H1 (cell line): ENCODE data around the gene AKAP7. TPM values are rescaled to one million over a fixed set of nuclear protein-coding genes. Genes with fewer than 3 reads are reported as not detected.

ENCODE experiments used
- CTCF ChIA-PET: fragments of 300-600 bp; sonication (Branson Sonifier 250); formaldehyde crosslinking; loops from one replicate; lab custom pipeline; 2021; ENCODE audit not compliant: partially characterized antibody; lab: Charles Lee
- POLR2A ChIA-PET: fragments of 300-600 bp; sonication (Branson Sonifier 250); formaldehyde crosslinking; loops from one replicate; lab custom pipeline; 2021; ENCODE audit warnings: inconsistent platforms; ENCODE audit not compliant: partially characterized antibody; lab: Charles Lee
- DNase-seq, 2 experiments: peaks; one replicate each; pipeline versions ENCODE4 v3.0.0 to v3.0.0-alpha.2; 2010 to 2022; ENCODE audit warnings: low spot score in 2 of 2, low read depth in 1 of 2, mixed read lengths in 1 of 2
- FAIRE-seq: peaks from 2 replicates; lab custom pipeline; 2011; peaks lifted over from hg19 to GRCh38; lab: Jason Lieb, UNC
- H2AFZ ChIP-seq: 2 replicates; pipeline ENCODE4 v1.8.1; 2012; ENCODE audit warnings: low read length, inconsistent platforms
- H2AK5ac ChIP-seq: 2 replicates; pipeline ENCODE4 v1.6.1; 2013; ENCODE audit warnings: low read depth, low read length
- H2BK120ac ChIP-seq: replicated peaks from 2 replicates; pipeline ENCODE3; 2013; ENCODE audit warnings: low read depth, low read length, inconsistent platforms
- H2BK12ac ChIP-seq: 2 replicates; pipeline ENCODE4 v1.6.1; 2013; ENCODE audit warnings: low read depth, low read length
- H2BK15ac ChIP-seq: 2 replicates; pipeline ENCODE4 v1.6.1; 2013; ENCODE audit warnings: low read length
- H2BK20ac ChIP-seq: 2 replicates; pipeline ENCODE4 v1.6.1; 2013; ENCODE audit warnings: low read length
- H2BK5ac ChIP-seq: 2 replicates; pipeline ENCODE4 v1.6.1; 2013; ENCODE audit warnings: low read depth, low read length
- H3K14ac ChIP-seq: 2 replicates; pipeline ENCODE4 v1.6.1; 2013; ENCODE audit warnings: inconsistent platforms; ENCODE audit not compliant: insufficient read length
- H3K18ac ChIP-seq: 2 replicates; pipeline ENCODE4 v1.6.1; 2013; ENCODE audit warnings: low read length; ENCODE audit errors: extremely low read depth
- H3K23ac ChIP-seq: 2 replicates; pipeline ENCODE4 v1.6.1; 2013; ENCODE audit warnings: inconsistent platforms; ENCODE audit not compliant: insufficient read length
- H3K23me2 ChIP-seq: 2 replicates; pipeline ENCODE4 v1.6.1; 2013; ENCODE audit warnings: low read depth, low read length
- H3K27ac ChIP-seq: 2 replicates; pipeline ENCODE4 v1.6.1; 2011; ENCODE audit warnings: low read depth, low read length, inconsistent platforms
- H3K27me3 ChIP-seq, 4 experiments: replicated peaks in 1 of 4; 1 replicate in 1 of 4; 2 replicates in 3 of 4; pipeline versions ENCODE4 v1.6.1 to v1.8.1; 2011 to 2013; ENCODE audit warnings: low read length in 3 of 4, mild to moderate bottlenecking in 3 of 4, inconsistent platforms in 2 of 4, mixed read lengths in 2 of 4, moderate library complexity in 1 of 4; ENCODE audit not compliant: control insufficient read depth in 3 of 4, insufficient read depth in 3 of 4; ENCODE audit errors: extremely low read depth in 1 of 4
- H3K36me3 ChIP-seq, 4 experiments: 2 replicates each; pipeline versions ENCODE4 v1.6.1 to v1.8.1; 2011 to 2013; ENCODE audit warnings: mild to moderate bottlenecking in 4 of 4, low read length in 3 of 4, moderate library complexity in 2 of 4, control low read depth in 1 of 4, inconsistent platforms in 1 of 4; ENCODE audit not compliant: insufficient read depth in 4 of 4, control insufficient read depth in 2 of 4
- H3K4ac ChIP-seq: replicated peaks from 2 replicates; pipeline ENCODE3; 2013; ENCODE audit warnings: low read length, low read depth, mixed read lengths, inconsistent platforms; ENCODE audit not compliant: insufficient read length
- H3K4me1 ChIP-seq, 4 experiments: replicated peaks in 1 of 4; 1 replicate in 1 of 4; 2 replicates in 3 of 4; pipeline versions ENCODE4 v1.6.1 to v1.8.1; 2011 to 2013; ENCODE audit warnings: low read length in 3 of 4, inconsistent platforms in 2 of 4, mixed read lengths in 1 of 4; ENCODE audit not compliant: insufficient read depth in 4 of 4, control insufficient read depth in 3 of 4
- H3K4me2 ChIP-seq, 2 experiments: 2 replicates each; pipeline versions ENCODE4 v1.6.1 to v1.8.1; 2011 to 2013; ENCODE audit warnings: low read depth in 2 of 2, low read length in 2 of 2, control low read depth in 1 of 2, inconsistent platforms in 1 of 2, mild to moderate bottlenecking in 1 of 2; ENCODE audit not compliant: insufficient read depth in 1 of 2
- H3K4me3 ChIP-seq, 4 experiments: fragments of 200-600, 300-600 bp in 1 of 4; sonication (generic), shearing (Covaris generic), sonication (Bioruptor Twin) in 1 of 4; 2 replicates each; pipeline versions ENCODE4 v1.5.1 to v1.8.1; 2011 to 2016; ENCODE audit warnings: low read length in 4 of 4, low read depth in 3 of 4, control low read depth in 2 of 4, inconsistent platforms in 2 of 4, mild to moderate bottlenecking in 2 of 4, mixed read lengths in 1 of 4, moderate library complexity in 1 of 4; ENCODE audit not compliant: insufficient read depth in 2 of 4; ENCODE audit errors: extremely low read depth in 1 of 4
- H3K56ac ChIP-seq: replicated peaks from 2 replicates; pipeline ENCODE3; 2013; ENCODE audit warnings: low read depth, mild to moderate bottlenecking, mixed read lengths, low read length, inconsistent platforms; ENCODE audit not compliant: insufficient read length
- H3K79me1 ChIP-seq: 2 replicates; pipeline ENCODE4 v1.6.1; 2013; ENCODE audit warnings: low read depth, low read length, control low read depth
- H3K79me2 ChIP-seq, 2 experiments: 2 replicates each; pipeline versions ENCODE4 v1.6.1 to v1.8.1; 2012 to 2013; ENCODE audit warnings: low read length in 2 of 2, mild to moderate bottlenecking in 2 of 2, inconsistent platforms in 1 of 2; ENCODE audit not compliant: insufficient read depth in 2 of 2, control insufficient read depth in 1 of 2
- H3K9ac ChIP-seq, 4 experiments: replicated peaks in 1 of 4; 1 replicate in 1 of 4; 2 replicates in 3 of 4; pipeline versions ENCODE4 v1.6.1 to v1.8.1; 2011 to 2013; ENCODE audit warnings: low read depth in 3 of 4, low read length in 3 of 4, control low read depth in 2 of 4, mild to moderate bottlenecking in 2 of 4, moderate library complexity in 2 of 4, inconsistent platforms in 1 of 4; ENCODE audit errors: extremely low read depth in 1 of 4
- H3K9me3 ChIP-seq, 2 experiments: 2 replicates each; pipeline versions ENCODE4 v1.6.1 to v1.8.1; 2012 to 2013; ENCODE audit warnings: mild to moderate bottlenecking in 2 of 2, moderate library complexity in 2 of 2, control low read depth in 1 of 2, inconsistent platforms in 1 of 2, low read depth in 1 of 2, low read length in 1 of 2, mixed read lengths in 1 of 2; ENCODE audit not compliant: insufficient read depth in 2 of 2
- H4K20me1 ChIP-seq, 2 experiments: replicated peaks in 1 of 2; 2 replicates each; pipeline versions ENCODE3 to v1.8.1; 2011 to 2013; ENCODE audit warnings: inconsistent platforms in 2 of 2, low read length in 2 of 2, mild to moderate bottlenecking in 1 of 2; ENCODE audit not compliant: insufficient read depth in 2 of 2, control insufficient read depth in 1 of 2
- H4K5ac ChIP-seq: 2 replicates; pipeline ENCODE4 v1.6.1; 2013; ENCODE audit warnings: low read length, low read depth, mixed read lengths, inconsistent platforms; ENCODE audit not compliant: insufficient read length
- H4K8ac ChIP-seq: 2 replicates; pipeline ENCODE4 v1.8.0; 2013; ENCODE audit warnings: mild to moderate bottlenecking, moderate library complexity, low read length, inconsistent platforms; ENCODE audit not compliant: insufficient read depth; ENCODE audit errors: extremely low read depth
- H4K91ac ChIP-seq: replicated peaks from 2 replicates; pipeline ENCODE3; 2013; ENCODE audit warnings: low read length, mixed read lengths, inconsistent platforms; ENCODE audit not compliant: insufficient read length
- KDM5A ChIP-seq: fragments of 200-600 bp; IDR thresholded peaks from 2 replicates; pipeline ENCODE4 v1.7.1; 2012; ENCODE audit warnings: mild to moderate bottlenecking, low read length, inconsistent platforms, mixed read lengths
- RBBP5 ChIP-seq: IDR thresholded peaks from 2 replicates; pipeline ENCODE4 v1.7.1; 2012; ENCODE audit warnings: low read depth, mild to moderate bottlenecking, inconsistent platforms, low read length, moderate library complexity, borderline replicate concordance
- SP1 ChIP-seq: IDR thresholded peaks from 2 replicates; pipeline ENCODE4 v1.6.1; 2011; ENCODE audit warnings: low read depth, low read length
- TCF12 ChIP-seq: IDR thresholded peaks from 2 replicates; pipeline ENCODE4 v1.6.1; 2011; ENCODE audit warnings: low read depth, mild to moderate bottlenecking, low read length
- TEAD4 ChIP-seq: IDR thresholded peaks from 2 replicates; pipeline ENCODE4 v1.6.1; 2012; ENCODE audit warnings: low read depth, low read length, inconsistent platforms, mixed read lengths
- WGBS, 2 experiments: shearing (Covaris generic) in 1 of 2; methylation state at CpG; one replicate each; pipeline versions ENCODE4 v1.1.6 to v1.1.7; 2013 to 2015; ENCODE audit warnings: low lambda C conversion rate in 2 of 2, mixed read lengths in 2 of 2, inconsistent platforms in 1 of 2, low coverage in 1 of 2, missing lambda C conversion rate in 1 of 2; ENCODE audit not compliant: insufficient replicate concordance in 2 of 2, insufficient coverage in 1 of 2, insufficient read length in 1 of 2; ENCODE audit errors: extremely low coverage in 1 of 2, missing lambda C conversion rate in 1 of 2; 5-methylcytosine and 5-hydroxymethylcytosine counted together
- polyA plus RNA-seq, 7 experiments: library from polyadenylated mRNA; depleted of rRNA in 3 of 7; stranded (reverse) in 5 of 7; unstranded in 2 of 7; fragments of >200 nt in 5 of 7; fragments of 200-250 nt in 2 of 7; gene quantifications; 1 replicate in 5 of 7; 2 replicates in 1 of 7; 4 replicates in 1 of 7; pipeline versions ENCODE4 v1.2.1 to v1.2.3, GENCODE V29; 2011 to 2013; ENCODE audit warnings: missing spikeins in 2 of 7, mixed read lengths in 2 of 7
- total RNA-seq: library from RNA; stranded (reverse); fragmentation: NEBNext Ultra II Directional; extraction: Animal tissue kit (Norgen Biotek cat#: 25700); gene quantifications from 2 replicates; pipeline ENCODE4 v1.2.1, GENCODE V29; 2021

The AKAP7 gene
- total and polyA plus RNA-seq, 2 of the 8 experiments (the other 6 are each of a cell fraction or from before 2014, with no cell fraction given) = 4.7 to 16.9 TPM

GRCh38 chr6:131281471-131282270, 146.4 kb downstream of the AKAP7 start:
- POLR2A ChIA-PET = interaction anchor here (0.5 to 1.7 kb wide), 5 partner anchors 10 to 47 kb away, joined by 3 to 6 read pairs (median 4); no protein-coding TSS in a partner anchor
- H3K4me3 ChIP-seq = peak overlapping the region in 1 of 4 experiments; percentile 3; a peak in 2 of 8 replicates
- no peaks in the 10 kb centered on the region; the same call in 1 of the 2 replicates for H3K79me1 ChIP-seq
- TF ChIP-seq RBBP5 (no peak), SP1 (peak; percentile 32; the same call in 1 of the 2 replicates), KDM5A (no peak), TCF12 (no peak), TEAD4 (peak; percentile 41; the same call in 1 of the 2 replicates)

More at GRCh38 chr6:131281471-131282270, 146.4 kb downstream of the AKAP7 start:
- peak overlapping the region; percentile 83 for H3K18ac ChIP-seq
- no peak overlapping the region for H2BK15ac ChIP-seq
- H3K27me3 ChIP-seq = no peaks in the 10 kb centered on the region
- no peak overlapping the region for H3K56ac ChIP-seq
- peak overlapping the region; percentile 92; the same call in 1 of the 2 replicates for H2BK12ac ChIP-seq
- peak overlapping the region; percentile 87; the same call in 1 of the 2 replicates for H2AFZ ChIP-seq
- FAIRE-seq = peak; percentile 66
- CTCF ChIA-PET = interaction anchor here (0.8 to 1.0 kb wide), 2 partner anchors 15 to 26 kb away, joined by 3 to 5 read pairs; no protein-coding TSS in a partner anchor
- H2BK120ac ChIP-seq = peak overlapping the region; percentile 47
- H4K20me1 ChIP-seq = no peaks in the 10 kb centered on the region
- H4K91ac ChIP-seq = no peak overlapping the region
- no peak overlapping the region for H3K23ac ChIP-seq
- no peak for DNase-seq
- peak overlapping the region; percentile 94 for H2BK20ac ChIP-seq
- H4K8ac ChIP-seq = no peak overlapping the region
- WGBS, 2 experiments = 57% methylated on average over 16 of the region's 16 CpGs; no CpG with 5 or more reads in 1 of the 2 experiments
- H3K4me2 ChIP-seq = peak overlapping the region; percentile 31 to 34; a peak in 2 of 4 replicates
- peak overlapping the region; percentile 4 for H3K4ac ChIP-seq
- H3K27ac ChIP-seq = peak overlapping the region; percentile 31; the same call in 1 of the 2 replicates
- H2BK5ac ChIP-seq = peak overlapping the region; percentile 91
- peak overlapping the region; percentile 92; the same call in 1 of the 2 replicates for H2AK5ac ChIP-seq
- no peaks in the 10 kb centered on the region for H3K9me3 ChIP-seq
- 0 out of 7 replicates have a peak overlapping the region, but pooled peaks of 2 of the 4 experiments have one; percentile 30 to 31 for H3K9ac ChIP-seq
- peaks cover 0 to 2% (median 0%) of the 10 kb centered on the region in 4 experiments; a peak in 1 of 8 replicates for H3K36me3 ChIP-seq
- H3K4me1 ChIP-seq = peaks cover 3 to 10% (median 6%) of the 10 kb centered on the region in 4 experiments; a peak in 6 of 7 replicates
- H3K23me2 ChIP-seq = no peaks in the 10 kb centered on the region
- H4K5ac ChIP-seq = no peak overlapping the region
- no peak overlapping the region for H3K14ac ChIP-seq
- no peaks in the 10 kb centered on the region for H3K79me2 ChIP-seq
